ENCODE results near the gene GDPD5. TPM values are rescaled to one million over a fixed set of nuclear protein-coding genes. Genes with fewer than 3 reads are reported as not detected.

The GDPD5 gene
- total and polyA plus RNA-seq, 9 of the 15 experiments (the other 6 are each of a cell fraction or from before 2014, with no cell fraction given): 0.32 to 27.3 (median 8.0) TPM

- ATAC-seq: peak; percentile 15
- no peaks in the 10 kb centered on the region for H3K9me1 ChIP-seq (ENCODE audit: control insufficient read depth, insufficient read depth, low read length)
- in situ Hi-C loops (cut with MboI) (no loop called here), intact Hi-C loops (cut with micrococcal nuclease) (no loop called here)
- peak overlapping the region; percentile 42 for H3K4me2 ChIP-seq (ENCODE audit: insufficient read depth, low read length)
- H2AFZ ChIP-seq (ENCODE audit: low read depth, low read length): peak overlapping the region; percentile 86
- CTCF ChIA-PET (ENCODE audit: low intra/inter-chr PET ratio): no interaction called here
- peak; percentile 49 to 77 (median 53) for DNase-seq (ENCODE audit: extremely low read depth in 1 of 4, low spot score in 3 of 4)
- H3K36me3 ChIP-seq (ENCODE audit: control insufficient read depth, insufficient read depth, low read length): no peaks in the 10 kb centered on the region
- H3K9me3 ChIP-seq (replicated peaks; ENCODE audit: control insufficient read depth, insufficient read depth, low read depth, low read length): 0 out of 2 replicates have a peak, but pooled peaks cover 3% of the 10 kb centered on the region
- H3K4me3 ChIP-seq: no peak overlapping the region
- H3K9ac ChIP-seq (ENCODE audit: insufficient read depth in 1 of 2, low read depth in 2 of 2, low read length in 2 of 2): peak overlapping the region; percentile 31 to 46; a peak in 3 of 4 replicates
- H3K27me3 ChIP-seq (ENCODE audit: control insufficient read depth in 2 of 2, insufficient read depth in 2 of 2, low read length in 2 of 2): no peaks in the 10 kb centered on the region
- 28% methylated on average over 13 of the region's 13 CpGs for WGBS (ENCODE audit: insufficient coverage, low coverage, missing lambda C conversion rate)
- H4K20me1 ChIP-seq (replicated peaks; ENCODE audit: control insufficient read depth, insufficient read depth, low read length): no peaks in the 10 kb centered on the region
- no peaks in the 10 kb centered on the region for H3K79me2 ChIP-seq (ENCODE audit: control insufficient read depth, insufficient read depth, low read length)
- no TSS peak for BruUV-seq (replicated peaks)
- POLR2A ChIA-PET: interaction anchor here (0.7 kb wide), 1 partner anchor 136 kb away, joined by 4 read pairs; no protein-coding TSS in a partner anchor
- H3K27ac ChIP-seq (ENCODE audit: extremely low read depth, low read depth, low read length): peak overlapping the region; percentile 62
- peaks cover 55 to 65% of the 10 kb centered on the region in 2 experiments for H3K4me1 ChIP-seq (replicated peaks in 1 of 2; ENCODE audit: control insufficient read depth in 2 of 2, insufficient read depth in 2 of 2, low read length in 2 of 2)
- FAIRE-seq: peak; percentile 62
- peak; percentile 44 for TF ChIP-seq SMARCE1 (IDR thresholded peaks at IDR 0.05)
- TF ChIP-seq SRSF1 (IDR thresholded peaks at IDR 0.05; ENCODE audit: low read depth, low read length): no peak
- TF ChIP-seq PRPF4 (IDR thresholded peaks at IDR 0.05; ENCODE audit: insufficient read depth, low read depth, low read length, poor library complexity, severe bottlenecking): no peak
- TF ChIP-seq EGR1 (conservative IDR thresholded peaks at IDR 0.05): no peak
- TF ChIP-seq MEIS2 (IDR thresholded peaks at IDR 0.05; ENCODE audit: partially characterized antibody): no peak
- TF ChIP-seq, protein P1, sequence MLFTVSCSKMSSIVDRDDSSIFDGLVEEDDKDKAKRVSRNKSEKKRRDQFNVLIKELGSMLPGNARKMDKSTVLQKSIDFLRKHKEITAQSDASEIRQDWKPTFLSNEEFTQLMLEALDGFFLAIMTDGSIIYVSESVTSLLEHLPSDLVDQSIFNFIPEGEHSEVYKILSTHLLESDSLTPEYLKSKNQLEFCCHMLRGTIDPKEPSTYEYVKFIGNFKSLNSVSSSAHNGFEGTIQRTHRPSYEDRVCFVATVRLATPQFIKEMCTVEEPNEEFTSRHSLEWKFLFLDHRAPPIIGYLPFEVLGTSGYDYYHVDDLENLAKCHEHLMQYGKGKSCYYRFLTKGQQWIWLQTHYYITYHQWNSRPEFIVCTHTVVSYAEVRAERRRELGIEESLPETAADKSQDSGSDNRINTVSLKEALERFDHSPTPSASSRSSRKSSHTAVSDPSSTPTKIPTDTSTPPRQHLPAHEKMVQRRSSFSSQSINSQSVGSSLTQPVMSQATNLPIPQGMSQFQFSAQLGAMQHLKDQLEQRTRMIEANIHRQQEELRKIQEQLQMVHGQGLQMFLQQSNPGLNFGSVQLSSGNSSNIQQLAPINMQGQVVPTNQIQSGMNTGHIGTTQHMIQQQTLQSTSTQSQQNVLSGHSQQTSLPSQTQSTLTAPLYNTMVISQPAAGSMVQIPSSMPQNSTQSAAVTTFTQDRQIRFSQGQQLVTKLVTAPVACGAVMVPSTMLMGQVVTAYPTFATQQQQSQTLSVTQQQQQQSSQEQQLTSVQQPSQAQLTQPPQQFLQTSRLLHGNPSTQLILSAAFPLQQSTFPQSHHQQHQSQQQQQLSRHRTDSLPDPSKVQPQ (CRISPR knock-in tag; IDR thresholded peaks at IDR 0.05; ENCODE audit: borderline replicate concordance): no peak
- peak; percentile 37; the same call in 1 of the 2 replicates for TF ChIP-seq GABPB1 (CRISPR knock-in tag; IDR thresholded peaks at IDR 0.05)
- no peak for TF ChIP-seq NFIX (CRISPR knock-in tag; IDR thresholded peaks at IDR 0.05; ENCODE audit: low read depth)
- no peak for TF ChIP-seq CHD2 (IDR thresholded peaks at IDR 0.05; ENCODE audit: low read depth, low read length)
- TF ChIP-seq, protein P2, sequence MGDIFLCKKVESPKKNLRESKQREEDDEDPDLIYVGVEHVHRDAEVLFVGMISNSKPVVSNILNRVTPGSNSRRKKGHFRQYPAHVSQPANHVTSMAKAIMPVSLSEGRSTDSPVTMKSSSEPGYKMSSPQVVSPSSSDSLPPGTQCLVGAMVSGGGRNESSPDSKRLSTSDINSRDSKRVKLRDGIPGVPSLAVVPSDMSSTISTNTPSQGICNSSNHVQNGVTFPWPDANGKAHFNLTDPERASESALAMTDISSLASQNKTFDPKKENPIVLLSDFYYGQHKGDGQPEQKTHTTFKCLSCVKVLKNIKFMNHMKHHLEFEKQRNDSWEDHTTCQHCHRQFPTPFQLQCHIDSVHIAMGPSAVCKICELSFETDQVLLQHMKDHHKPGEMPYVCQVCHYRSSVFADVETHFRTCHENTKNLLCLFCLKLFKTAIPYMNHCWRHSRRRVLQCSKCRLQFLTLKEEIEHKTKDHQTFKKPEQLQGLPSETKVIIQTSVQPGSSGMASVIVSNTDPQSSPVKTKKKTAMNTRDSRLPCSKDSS (IDR thresholded peaks at IDR 0.05; ENCODE audit: low read depth, partially characterized antibody): no peak
- TF ChIP-seq ZFPM2 (CRISPR knock-in tag; IDR thresholded peaks at IDR 0.05): no peak
- TF ChIP-seq SMAD2 (IDR thresholded peaks at IDR 0.05; ENCODE audit: low read depth, low read length): no peak
- TF ChIP-seq IFI16 (CRISPR knock-in tag; IDR thresholded peaks at IDR 0.05): no peak
- TF ChIP-seq, protein P3, sequence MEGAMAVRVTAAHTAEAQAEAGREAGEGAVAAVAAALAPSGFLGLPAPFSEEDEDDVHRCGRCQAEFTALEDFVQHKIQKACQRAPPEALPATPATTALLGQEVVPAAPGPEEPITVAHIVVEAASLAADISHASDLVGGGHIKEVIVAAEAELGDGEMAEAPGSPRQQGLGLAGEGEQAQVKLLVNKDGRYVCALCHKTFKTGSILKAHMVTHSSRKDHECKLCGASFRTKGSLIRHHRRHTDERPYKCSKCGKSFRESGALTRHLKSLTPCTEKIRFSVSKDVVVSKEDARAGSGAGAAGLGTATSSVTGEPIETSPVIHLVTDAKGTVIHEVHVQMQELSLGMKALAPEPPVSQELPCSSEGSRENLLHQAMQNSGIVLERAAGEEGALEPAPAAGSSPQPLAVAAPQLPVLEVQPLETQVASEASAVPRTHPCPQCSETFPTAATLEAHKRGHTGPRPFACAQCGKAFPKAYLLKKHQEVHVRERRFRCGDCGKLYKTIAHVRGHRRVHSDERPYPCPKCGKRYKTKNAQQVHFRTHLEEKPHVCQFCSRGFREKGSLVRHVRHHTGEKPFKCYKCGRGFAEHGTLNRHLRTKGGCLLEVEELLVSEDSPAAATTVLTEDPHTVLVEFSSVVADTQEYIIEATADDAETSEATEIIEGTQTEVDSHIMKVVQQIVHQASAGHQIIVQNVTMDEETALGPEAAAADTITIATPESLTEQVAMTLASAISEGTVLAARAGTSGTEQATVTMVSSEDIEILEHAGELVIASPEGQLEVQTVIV (CRISPR knock-in tag; IDR thresholded peaks at IDR 0.05; ENCODE audit: borderline replicate concordance): no peak
- no peak for TF ChIP-seq CBFB (CRISPR knock-in tag; IDR thresholded peaks at IDR 0.05)
- no peak for TF ChIP-seq ZC3H8 (IDR thresholded peaks at IDR 0.05)
Measured at GRCh38 chr11:75536786-75537641, 11.3 kb upstream of the GDPD5 start.
